OCI-LY3 (cell line): ENCODE results near the gene METTL27.

Experiments used
- H2AFZ ChIP-seq: fragments of 200-600, 300-600 bp; shearing (Covaris generic); 2 replicates; pipeline ENCODE4 v1.6.0; 2014; ENCODE audit warnings: antibody characterized with exemption, low read depth, low read length
- H3K27ac ChIP-seq: fragments of 200-600, 300-600 bp; sonication (generic); 2 replicates; pipeline ENCODE4 v1.5.1; 2014; ENCODE audit warnings: mild to moderate bottlenecking, low read length, moderate library complexity, mixed read lengths
- H3K27me3 ChIP-seq: fragments of 200-600, 300-600 bp; sonication (generic); 2 replicates; pipeline ENCODE4 v1.6.1; 2014; ENCODE audit warnings: low read depth, low read length, mixed read lengths
- H3K36me3 ChIP-seq: fragments of 200-600, 300-600 bp; sonication (generic); replicated peaks from 2 replicates; pipeline ENCODE3; 2014; ENCODE audit warnings: low read depth, low read length, mixed read lengths
- H3K4me1 ChIP-seq: fragments of 300-600, 200-600 bp; sonication (generic); 2 replicates; pipeline ENCODE4 v1.6.1; 2014; ENCODE audit warnings: low read length, mixed read lengths
- H3K4me2 ChIP-seq: fragments of 200-600, 300-600 bp; sonication (generic); 2 replicates; pipeline ENCODE4 v1.6.1; 2014; ENCODE audit warnings: low read length, mixed read lengths
- H3K4me3 ChIP-seq: fragments of 300-600, 200-600 bp; sonication (generic); 2 replicates; pipeline ENCODE4 v1.5.1; 2014; ENCODE audit warnings: antibody characterized with exemption, mild to moderate bottlenecking, low read length, moderate library complexity
- H3K79me2 ChIP-seq: fragments of 300-600, 200-600 bp; shearing (Covaris generic); 2 replicates; pipeline ENCODE4 v1.6.1; 2014; ENCODE audit warnings: mild to moderate bottlenecking, low read length, mixed read lengths
- H3K9ac ChIP-seq: fragments of 300-600, 200-600 bp; shearing (Covaris generic); 2 replicates; pipeline ENCODE4 v1.6.0; 2014; ENCODE audit warnings: mild to moderate bottlenecking, low read length, moderate library complexity
- H3K9me3 ChIP-seq: fragments of 200-600, 300-600 bp; shearing (Covaris generic); 2 replicates; pipeline ENCODE4 v1.6.1; 2014; ENCODE audit warnings: low read length, mixed read lengths; ENCODE audit not compliant: insufficient read depth
- H4K20me1 ChIP-seq: fragments of 200-600, 300-600 bp; sonication (generic); 2 replicates; pipeline ENCODE4 v1.6.1; 2016; ENCODE audit warnings: low read length, mixed read lengths; ENCODE audit not compliant: insufficient read depth
- CTCF ChIP-seq: fragments of 200-600, 300-600 bp; sonication (generic); IDR thresholded peaks from 2 replicates; pipeline ENCODE4 v1.5.1; 2014; ENCODE audit warnings: antibody characterized with exemption, low read length, low read depth
- EZH2phosphoT487 ChIP-seq: fragments of 200-600 bp; shearing (Covaris generic); IDR thresholded peaks from 2 replicates; pipeline ENCODE4 v1.6.1; 2018; ENCODE audit warnings: antibody characterized with exemption, mixed run types, low read depth

METTL27 gene

GRCh38 chr7:73841689-73842066 lies 638 bp downstream of the METTL27 start:
- H3K27ac ChIP-seq = peak overlapping the region; percentile 59
- H3K27me3 ChIP-seq = no peaks in the 10 kb centered on the region
- no peaks in the 10 kb centered on the region for H4K20me1 ChIP-seq
- H3K79me2 ChIP-seq = no peaks in the 10 kb centered on the region
- H3K4me2 ChIP-seq = peak overlapping the region; percentile 97
- H2AFZ ChIP-seq = peak overlapping the region; percentile 47; the same call in 1 of the 2 replicates
- H3K36me3 ChIP-seq = no peaks in the 10 kb centered on the region
- no peaks in the 10 kb centered on the region for H3K9me3 ChIP-seq
- TF ChIP-seq EZH2phosphoT487 (no peak), CTCF (no peak)
- peak overlapping the region; percentile 75 for H3K9ac ChIP-seq
- H3K4me1 ChIP-seq = peaks cover 40% of the 10 kb centered on the region
- peak overlapping the region; percentile 83 for H3K4me3 ChIP-seq

- H3K4me2 ChIP-seq = no peak overlapping the region
- no peak overlapping the region for H3K4me3 ChIP-seq
- no peak overlapping the region for H3K9ac ChIP-seq
Measured at GRCh38 chr7:73840715-73841379, 1.5 kb downstream of the METTL27 start.

GRCh38 chr7:73839743-73840714 lies 2.3 kb downstream of the METTL27 start:
- Histone ChIP-seq H3K4me1 (peaks cover 26% of the 10 kb centered on the region), H3K27me3 (no peaks in the 10 kb centered on the region), H3K9ac (no peak overlapping the region), H3K79me2 (no peaks in the 10 kb centered on the region), H3K9me3 (no peaks in the 10 kb centered on the region), H2AFZ (no peak overlapping the region), H3K27ac (no peak overlapping the region), H3K4me3 (no peak overlapping the region), H4K20me1 (no peaks in the 10 kb centered on the region), H3K36me3 (no peaks in the 10 kb centered on the region), H3K4me2 (no peak overlapping the region)
- TF ChIP-seq EZH2phosphoT487 (no peak), CTCF (no peak)

More at GRCh38 chr7:73840715-73841379, 1.5 kb downstream of the METTL27 start:
- H3K4me1 ChIP-seq = peaks cover 33% of the 10 kb centered on the region
- no peaks in the 10 kb centered on the region for H3K27me3 ChIP-seq
- no peak overlapping the region for H2AFZ ChIP-seq
- H3K79me2 ChIP-seq = no peaks in the 10 kb centered on the region
- no peaks in the 10 kb centered on the region for H3K36me3 ChIP-seq
- no peaks in the 10 kb centered on the region for H4K20me1 ChIP-seq
- no peak overlapping the region for H3K27ac ChIP-seq
- no peaks in the 10 kb centered on the region for H3K9me3 ChIP-seq
- no peak for TF ChIP-seq EZH2phosphoT487
- TF ChIP-seq CTCF = no peak

- H3K4me2 ChIP-seq = no peak overlapping the region
- H3K79me2 ChIP-seq = no peaks in the 10 kb centered on the region
- H3K4me1 ChIP-seq = peaks cover 19% of the 10 kb centered on the region
- H3K9ac ChIP-seq = no peak overlapping the region
- H2AFZ ChIP-seq = no peak overlapping the region
- no peaks in the 10 kb centered on the region for H3K36me3 ChIP-seq
- H4K20me1 ChIP-seq = no peaks in the 10 kb centered on the region
- TF ChIP-seq CTCF = no peak
- TF ChIP-seq EZH2phosphoT487 = no peak
- no peaks in the 10 kb centered on the region for H3K9me3 ChIP-seq
- H3K4me3 ChIP-seq = no peak overlapping the region
- H3K27ac ChIP-seq = no peak overlapping the region
- H3K27me3 ChIP-seq = no peaks in the 10 kb centered on the region
Measured at GRCh38 chr7:73839290-73839689, 3.0 kb downstream of the METTL27 start.
